ELR (cell line): ENCODE measurements around the gene MLF2.
"Not testable (repeated sequence)": the region's sequence is repeated elsewhere in the genome, so short reads cannot be mapped to it uniquely, and the experiment has no call there.

Experiments
- DNase-seq: peaks from one replicate; pipeline ENCODE4 v3.0.0-alpha.2; 2015; ENCODE audit warnings: low read depth

The MLF2 gene

GRCh38 chr12:6765048-6765633 lies 12.2 kb upstream of the MLF2 start:
- DNase-seq: peak; percentile 37

GRCh38 chr12:6764011-6764828 lies 11.3 kb upstream of the MLF2 start:
- peak; percentile 98 for DNase-seq

GRCh38 chr12:6763380-6763779 lies 10.4 kb upstream of the MLF2 start:
- no peak for DNase-seq

- DNase-seq: no peak
These were observed 6.8 kb upstream of the MLF2 start for GRCh38 chr12:6759741-6760140.

GRCh38 chr12:6758506-6759095 lies 5.7 kb upstream of the MLF2 start:
- no peak for DNase-seq

- no peak for DNase-seq
These were observed 4.2 kb upstream of the MLF2 start for GRCh38 chr12:6757028-6757690.

GRCh38 chr12:6754411-6754810 lies 1.5 kb upstream of the MLF2 start:
- no peak for DNase-seq

- no peak for DNase-seq
These were observed 923 bp upstream of the MLF2 start for GRCh38 chr12:6753772-6754356.

GRCh38 chr12:6752167-6752920 lies 597 bp downstream of the MLF2 start:
- peak; percentile 74 for DNase-seq

GRCh38 chr12:6751767-6752166 lies 1.2 kb downstream of the MLF2 start:
- DNase-seq: no peak

GRCh38 chr12:6750506-6750905 lies 2.4 kb downstream of the MLF2 start:
- DNase-seq: no peak

GRCh38 chr12:6748761-6749160 lies 4.2 kb downstream of the MLF2 start:
- no peak for DNase-seq

GRCh38 chr12:6747216-6747615 lies 5.7 kb downstream of the MLF2 start:
- no peak for DNase-seq

GRCh38 chr12:6745741-6746525 lies 7.0 kb downstream of the MLF2 start:
- DNase-seq: peak; percentile 16

GRCh38 chr12:6743300-6743699 lies 9.6 kb downstream of the MLF2 start:
- DNase-seq: not testable (repeated sequence)

GRCh38 chr12:6742834-6743233 lies 10.1 kb downstream of the MLF2 start:
- DNase-seq: no peak

GRCh38 chr12:6742080-6742479 lies 10.9 kb downstream of the MLF2 start:
- not testable (repeated sequence) for DNase-seq

GRCh38 chr12:6736754-6737153 lies 16.2 kb downstream of the MLF2 start:
- no peak for DNase-seq

- DNase-seq: peak; percentile 65
These were observed 17.3 kb downstream of the MLF2 start for GRCh38 chr12:6735448-6736191.
